Smooth muscle cell (in vitro differentiated cells): Measurements from ENCODE around the gene ADAMTS17. TPM values are rescaled to one million over a fixed set of nuclear protein-coding genes. Genes with fewer than 3 reads are reported as not detected.

Experiments used
- DNase-seq: peaks from one replicate; lab custom pipeline; 2025; ENCODE audit not compliant: unreplicated experiment; lab: John Stamatoyannopoulos, UW
- H2AFZ ChIP-seq: fragments of 200-600 bp; sonication (generic); 2 replicates; pipeline ENCODE4 v1.6.0; 2016; ENCODE audit warnings: antibody characterized with exemption, low read depth, mild to moderate bottlenecking
- H3F3A ChIP-seq: fragments of 200-600 bp; sonication (generic); 2 replicates; pipeline ENCODE4 v1.6.0; 2017; ENCODE audit warnings: antibody characterized with exemption, low read depth
- H3K27ac ChIP-seq: fragments of 200-600 bp; sonication (generic); 2 replicates; pipeline ENCODE4 v1.5.1; 2016; ENCODE audit warnings: low read depth, mild to moderate bottlenecking
- H3K27me3 ChIP-seq: fragments of 200-600 bp; sonication (generic); 2 replicates; pipeline ENCODE4 v1.6.1; 2016; ENCODE audit warnings: low read depth, mild to moderate bottlenecking
- H3K36me3 ChIP-seq: fragments of 200-600 bp; sonication (generic); 2 replicates; pipeline ENCODE4 v1.5.1; 2016; ENCODE audit warnings: low read depth
- H3K4me1 ChIP-seq: fragments of 200-600 bp; sonication (generic); 2 replicates; pipeline ENCODE4 v1.5.1; 2016; ENCODE audit warnings: low read depth
- H3K4me2 ChIP-seq: fragments of 200-600 bp; sonication (generic); 2 replicates; pipeline ENCODE4 v1.6.0; 2016; ENCODE audit warnings: mild to moderate bottlenecking
- H3K4me3 ChIP-seq: fragments of 200-600 bp; sonication (generic); 2 replicates; pipeline ENCODE4 v1.5.1; 2016; ENCODE audit warnings: mild to moderate bottlenecking
- H3K79me2 ChIP-seq: fragments of 200-600 bp; sonication (generic); 2 replicates; pipeline ENCODE4 v1.6.0; 2016; ENCODE audit warnings: low read depth, mild to moderate bottlenecking
- H3K9ac ChIP-seq: fragments of 200-600 bp; sonication (generic); 2 replicates; pipeline ENCODE4 v1.6.0; 2016; ENCODE audit warnings: low read depth
- H3K9me3 ChIP-seq: fragments of 200-600 bp; sonication (generic); replicated peaks from 2 replicates; pipeline ENCODE4 v1.5.1; 2016; ENCODE audit warnings: low read depth
- H4K20me1 ChIP-seq: fragments of 200-600 bp; sonication (generic); 2 replicates; pipeline ENCODE4 v1.6.0; 2016; ENCODE audit warnings: low read depth
- WGBS: methylation state at CpG from one replicate; pipeline ENCODE4 v1.1.7; 2016; ENCODE audit warnings: low lambda C conversion rate; 5-methylcytosine and 5-hydroxymethylcytosine counted together
- polyA plus RNA-seq: library from polyadenylated mRNA; unstranded; fragments of >200 nt; fragmentation: Nextera tagmentation; extraction: Ambion mirVana; gene quantifications from 2 replicates; pipeline ENCODE4 v1.2.1, GENCODE V29; 2016
- total RNA-seq: library from RNA; depleted of rRNA; stranded (reverse); fragments of >200 nt; gene quantifications from 2 replicates; pipeline ENCODE4 v1.2.3, GENCODE V29; 2014
- TF ChIP-seq, protein P1 (sequence below): fragments of 200-600 bp; sonication (generic); IDR thresholded peaks from 2 replicates; pipeline ENCODE4 v1.5.1; 2017; ENCODE audit warnings: borderline replicate concordance, mild to moderate bottlenecking, antibody characterized with exemption; ENCODE audit not compliant: insufficient read depth, poor library complexity, severe bottlenecking

ADAMTS17 gene
- total and polyA plus RNA-seq, 2 experiments from 2014 or later = 0.63 to 3.1 TPM

GRCh38 chr15:100275641-100276040 lies 66.1 kb downstream of the ADAMTS17 start:
- Histone ChIP-seq H3K4me1 (no peaks in the 10 kb centered on the region), H3K9me3 (no peaks in the 10 kb centered on the region), H4K20me1 (no peaks in the 10 kb centered on the region), H3K4me2 (no peak overlapping the region), H3K27ac (no peak overlapping the region), H2AFZ (no peak overlapping the region), H3F3A (no peaks in the 10 kb centered on the region), H3K27me3 (no peaks in the 10 kb centered on the region), H3K4me3 (no peak overlapping the region), H3K9ac (no peak overlapping the region), H3K79me2 (no peaks in the 10 kb centered on the region), H3K36me3 (no peaks in the 10 kb centered on the region)
- WGBS = 95% methylated on average over 6 of the region's 6 CpGs
- no peak for DNase-seq
- TF ChIP-seq, protein P1, sequence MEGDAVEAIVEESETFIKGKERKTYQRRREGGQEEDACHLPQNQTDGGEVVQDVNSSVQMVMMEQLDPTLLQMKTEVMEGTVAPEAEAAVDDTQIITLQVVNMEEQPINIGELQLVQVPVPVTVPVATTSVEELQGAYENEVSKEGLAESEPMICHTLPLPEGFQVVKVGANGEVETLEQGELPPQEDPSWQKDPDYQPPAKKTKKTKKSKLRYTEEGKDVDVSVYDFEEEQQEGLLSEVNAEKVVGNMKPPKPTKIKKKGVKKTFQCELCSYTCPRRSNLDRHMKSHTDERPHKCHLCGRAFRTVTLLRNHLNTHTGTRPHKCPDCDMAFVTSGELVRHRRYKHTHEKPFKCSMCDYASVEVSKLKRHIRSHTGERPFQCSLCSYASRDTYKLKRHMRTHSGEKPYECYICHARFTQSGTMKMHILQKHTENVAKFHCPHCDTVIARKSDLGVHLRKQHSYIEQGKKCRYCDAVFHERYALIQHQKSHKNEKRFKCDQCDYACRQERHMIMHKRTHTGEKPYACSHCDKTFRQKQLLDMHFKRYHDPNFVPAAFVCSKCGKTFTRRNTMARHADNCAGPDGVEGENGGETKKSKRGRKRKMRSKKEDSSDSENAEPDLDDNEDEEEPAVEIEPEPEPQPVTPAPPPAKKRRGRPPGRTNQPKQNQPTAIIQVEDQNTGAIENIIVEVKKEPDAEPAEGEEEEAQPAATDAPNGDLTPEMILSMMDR = no peak

DNA sequence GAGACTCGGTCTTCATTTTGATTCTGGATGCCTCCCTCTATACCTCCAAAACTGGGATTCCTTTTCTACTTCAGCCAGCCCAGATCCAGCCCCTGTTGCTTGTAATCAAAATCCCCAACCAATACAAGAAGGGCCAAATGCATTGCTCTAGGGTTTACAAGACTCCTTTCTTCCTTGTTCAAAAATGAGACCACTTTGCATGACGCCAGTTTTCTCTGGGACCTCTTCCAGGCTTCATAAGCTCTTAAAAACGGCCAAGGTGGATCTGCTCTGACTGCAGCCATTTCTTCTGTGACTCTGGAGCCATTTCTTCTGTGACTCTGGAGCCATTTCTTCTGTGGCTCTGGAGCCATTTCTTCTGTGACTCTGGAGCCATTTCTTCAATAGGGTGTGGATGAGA lies 71.9 kb downstream of the ADAMTS17 start:
- H2AFZ ChIP-seq = no peak overlapping the region
- H3K4me3 ChIP-seq = no peak overlapping the region
- H3K27me3 ChIP-seq = no peaks in the 10 kb centered on the region
- H3K9me3 ChIP-seq = no peaks in the 10 kb centered on the region
- no peaks in the 10 kb centered on the region for H3F3A ChIP-seq
- H3K36me3 ChIP-seq = no peaks in the 10 kb centered on the region
- DNase-seq = no peak
- no peaks in the 10 kb centered on the region for H3K4me1 ChIP-seq
- no peaks in the 10 kb centered on the region for H3K79me2 ChIP-seq
- no peaks in the 10 kb centered on the region for H4K20me1 ChIP-seq
- no peak overlapping the region for H3K27ac ChIP-seq
- H3K9ac ChIP-seq = no peak overlapping the region
- 90% methylated on average over 3 of the region's 3 CpGs for WGBS
- TF ChIP-seq, protein P1 = no peak
- no peak overlapping the region for H3K4me2 ChIP-seq

DNA sequence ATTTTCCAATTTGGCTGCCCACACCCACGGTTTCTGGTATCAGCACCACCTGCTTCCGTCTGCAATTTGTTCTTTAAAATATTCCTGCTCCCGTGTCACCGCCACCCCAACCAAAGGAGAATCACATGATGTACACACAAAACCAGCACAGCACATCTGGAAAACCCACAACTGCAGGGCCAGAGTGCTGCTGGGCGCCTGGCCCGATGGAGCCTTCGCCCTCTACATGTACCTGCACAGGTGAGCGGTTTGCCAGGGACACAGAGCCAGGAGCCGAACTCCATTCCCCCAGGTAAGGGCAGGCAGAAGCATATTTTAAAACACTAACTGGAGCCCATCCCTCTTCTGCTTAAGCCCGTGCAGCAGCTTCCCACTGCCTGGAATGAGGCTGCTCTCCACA lies 75.6 kb downstream of the ADAMTS17 start:
- Histone ChIP-seq H3K27ac (no peak overlapping the region), H3K4me3 (no peak overlapping the region), H3K79me2 (no peaks in the 10 kb centered on the region), H4K20me1 (no peaks in the 10 kb centered on the region), H3K9ac (no peak overlapping the region), H3K4me1 (no peaks in the 10 kb centered on the region), H3K4me2 (no peak overlapping the region), H3F3A (no peaks in the 10 kb centered on the region), H3K27me3 (peaks cover 7% of the 10 kb centered on the region), H3K36me3 (no peaks in the 10 kb centered on the region), H3K9me3 (no peaks in the 10 kb centered on the region), H2AFZ (no peak overlapping the region)
- no peak for DNase-seq
- 81% methylated on average over 10 of the region's 10 CpGs for WGBS
- TF ChIP-seq, protein P1 = no peak

DNA sequence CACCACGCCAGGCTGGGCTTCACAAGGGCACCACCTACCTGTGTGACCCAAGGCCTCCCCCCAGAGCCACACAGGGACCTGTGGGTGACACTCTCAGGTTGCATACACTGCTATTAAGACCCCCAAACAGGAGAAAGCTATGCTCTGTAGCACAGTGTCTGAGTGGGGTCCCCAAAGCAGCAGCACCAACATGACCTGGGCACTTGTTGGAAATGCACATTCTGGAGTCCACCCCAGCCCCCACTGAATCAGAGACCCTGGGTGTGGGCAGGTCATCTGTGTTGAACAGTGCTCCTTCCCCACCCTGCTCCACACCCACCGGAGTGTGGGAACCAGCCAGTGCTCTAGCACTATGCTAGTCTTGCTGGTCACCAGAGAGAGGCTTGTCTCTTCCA lies 76.1 kb downstream of the ADAMTS17 start:
- Histone ChIP-seq H3K27me3 (peaks cover 7% of the 10 kb centered on the region), H4K20me1 (no peaks in the 10 kb centered on the region), H3K9me3 (no peaks in the 10 kb centered on the region), H3K79me2 (no peaks in the 10 kb centered on the region), H3K36me3 (no peaks in the 10 kb centered on the region), H2AFZ (no peak overlapping the region), H3K4me1 (no peaks in the 10 kb centered on the region), H3K4me3 (no peak overlapping the region), H3K4me2 (no peak overlapping the region), H3K9ac (no peak overlapping the region), H3K27ac (no peak overlapping the region), H3F3A (no peaks in the 10 kb centered on the region)
- no peak for DNase-seq
- TF ChIP-seq, protein P1 = no peak
- WGBS = 90% methylated on average over 2 of the region's 2 CpGs
